Stomach (tissue), 4 donors: ENCODE measurements around the gene DYNC2I2.

Source experiments
- CTCF ChIP-seq, 7 experiments: fragments of 450-650 bp in 4 of 7; fragments of 200-600 bp in 3 of 7; sonication (generic) in 3 of 7; IDR thresholded peaks; one replicate each; pipeline ENCODE4 v1.5.1; 2016 to 2019; ENCODE audit warnings: antibody characterized with exemption in 7 of 7, control low read depth in 2 of 7, mild to moderate bottlenecking in 1 of 7
- EP300 ChIP-seq: sonication (generic); formaldehyde crosslinking; IDR thresholded peaks from one replicate; pipeline ENCODE4 v1.6.1; 2017; ENCODE audit warnings: antibody characterized with exemption
- POLR2A ChIP-seq, 4 donors: fragments of 450-650 bp; IDR thresholded peaks; one replicate each; pipeline ENCODE4 v1.6.1; 2016; ENCODE audit warnings: antibody characterized with exemption in 4 of 4, control low read depth in 2 of 4, mild to moderate bottlenecking in 1 of 4, moderate library complexity in 1 of 4
- POLR2AphosphoS5 ChIP-seq, 3 donors: sonication (generic); formaldehyde crosslinking; IDR thresholded peaks; one replicate each; pipeline ENCODE4 v1.6.1; 2016; ENCODE audit warnings: antibody characterized with exemption in 3 of 3

- TF ChIP-seq POLR2A (IDR thresholded peaks at IDR 0.05), result no peak
- TF ChIP-seq CTCF (IDR thresholded peaks at IDR 0.05), result no peak
- TF ChIP-seq EP300, result no peak
- TF ChIP-seq POLR2AphosphoS5 (IDR thresholded peaks at IDR 0.05), result no peak
Observed at GRCh38 chr9:128685636-128686489, 29.2 kb upstream of the DYNC2I2 start.
